Transverse colon (tissue), 4 donors: ENCODE results near the gene FOXP1. TPM values are rescaled to one million over a fixed set of nuclear protein-coding genes. Genes with fewer than 3 reads are reported as not detected.

Experiments used
- DNase-seq: peaks from one replicate; pipeline ENCODE4 v3.0.0-alpha.2; 2019
- H3K27ac ChIP-seq, 4 donors: fragments of 200-600 bp; sonication (generic); 2 replicates each; pipeline ENCODE4 v1.5.1; 2016 to 2018; ENCODE audit warnings: inconsistent platforms in 4 of 4
- H3K27me3 ChIP-seq: fragments of 200-600 bp; sonication (generic); 2 replicates; pipeline ENCODE4 v1.5.1; 2017; ENCODE audit warnings: inconsistent platforms
- H3K36me3 ChIP-seq, 4 donors: fragments of 200-600 bp; sonication (generic); 2 replicates each; pipeline ENCODE4 v1.5.1; 2017 to 2019; ENCODE audit warnings: inconsistent platforms in 4 of 4
- H3K4me1 ChIP-seq, 4 donors: fragments of 200-600 bp; sonication (generic); 2 replicates each; pipeline ENCODE4 v1.5.1; 2017 to 2020; ENCODE audit warnings: inconsistent platforms in 4 of 4
- H3K4me3 ChIP-seq, 4 donors: fragments of 200-600 bp; sonication (generic); 1 replicate in 1 of 4; 2 replicates in 3 of 4; pipeline versions ENCODE4 v1.5.1 to v1.6.1; 2017 to 2019; ENCODE audit warnings: inconsistent platforms in 4 of 4
- H3K9me3 ChIP-seq, 2 donors: fragments of 200-600 bp; sonication (generic); 2 replicates each; pipeline ENCODE4 v1.5.1; 2017 to 2019; ENCODE audit warnings: inconsistent platforms in 2 of 2
- CTCF ChIP-seq, 5 experiments: fragments of 200-600 bp in 3 of 5; fragments of 450-650 bp in 2 of 5; sonication (generic) in 3 of 5; IDR thresholded peaks; 1 replicate in 2 of 5; 2 replicates in 3 of 5; pipeline ENCODE4 v1.5.1; 2016 to 2017; ENCODE audit warnings: antibody characterized with exemption in 5 of 5, inconsistent platforms in 3 of 5, mild to moderate bottlenecking in 2 of 5, moderate library complexity in 1 of 5
- EP300 ChIP-seq: sonication (generic); formaldehyde crosslinking; IDR thresholded peaks from one replicate; pipeline ENCODE4 v1.6.1; 2017; ENCODE audit warnings: antibody characterized with exemption, low read depth
- POLR2A ChIP-seq: fragments of 450-650 bp; IDR thresholded peaks from one replicate; pipeline ENCODE4 v1.6.1; 2016; ENCODE audit warnings: antibody characterized with exemption, mild to moderate bottlenecking, moderate library complexity
- POLR2AphosphoS5 ChIP-seq, 3 donors: sonication (generic); formaldehyde crosslinking; IDR thresholded peaks; one replicate each; pipeline ENCODE4 v1.6.1; 2016; ENCODE audit warnings: antibody characterized with exemption in 3 of 3
- WGBS, 2 donors: methylation state at CpG; one replicate each; pipeline ENCODE4 v1.1.5; 2018; ENCODE audit warnings: low coverage in 1 of 2; 5-methylcytosine and 5-hydroxymethylcytosine counted together
- in situ Hi-C, 4 donors: fragments of 200-750 bp; cut with MboI; loops; one replicate each; pipeline versions ENCODE4 v1.15.0 to v1.15.1; 2017; ENCODE audit warnings: low sequenced_read_pairs in 3 of 4, low pct_ligation_motif_present in 1 of 4, low pct_unique_long_range_greater_than_20kb in 1 of 4
- intact Hi-C: fragments of 100-400 bp; cut with DNase I; formaldehyde crosslinking; loops from one replicate; pipeline ENCODE4 v1.15.1; 2023; ENCODE audit warnings: low total_unique reads
- total RNA-seq, 4 donors: library from RNA; depleted of rRNA; stranded (reverse); fragments of >200 nt; gene quantifications; one replicate each; pipeline ENCODE4 v1.1.0, GENCODE V29; 2016

Gene FOXP1
- total RNA-seq, 4 donors from 2014 or later = 102 to 260 (median 150) TPM

GRCh38 chr3:71120012-71120411 is 463.5 kb downstream of the FOXP1 start:
- TF ChIP-seq POLR2AphosphoS5 (IDR thresholded peaks at IDR 0.05) (no peak), EP300 (no peak), CTCF (IDR thresholded peaks at IDR 0.05) (no peak), POLR2A (no peak)
- Histone ChIP-seq H3K4me1 (peaks cover 22 to 78% (median 44%) of the 10 kb centered on the region in 4 donors), H3K9me3 (no peaks in the 10 kb centered on the region), H3K36me3 (no peaks in the 10 kb centered on the region), H3K4me3 (no peak overlapping the region), H3K27ac (peak overlapping the region; percentile 22 to 64 (median 61)), H3K27me3 (no peaks in the 10 kb centered on the region)
- intact Hi-C loops (no loop called here), in situ Hi-C loops (loop anchor here in 1 of 4 donors (10.0 kb wide), 1 partner anchor 465 kb away; the partner anchor contains the start of gene FOXP1)
- no peak for DNase-seq

DNA sequence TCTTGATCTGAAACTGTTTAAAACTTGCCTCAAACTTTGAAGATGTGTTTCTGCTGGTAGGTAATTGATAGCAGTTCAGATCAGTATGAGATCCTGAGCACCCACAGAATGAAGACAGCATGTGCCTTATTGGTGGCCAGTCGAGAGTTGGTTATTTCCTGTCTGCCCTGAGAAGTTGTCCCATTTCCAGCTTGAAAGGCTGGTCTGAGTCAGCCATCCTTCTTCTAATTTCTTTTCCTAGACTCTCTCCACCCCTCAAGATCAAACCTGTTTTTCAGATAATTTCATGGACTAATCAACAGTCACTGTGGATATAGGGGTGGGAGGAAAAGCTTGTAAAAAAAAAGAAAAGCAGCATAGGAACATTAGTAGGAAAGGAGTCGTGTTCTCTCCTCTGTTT is 464.4 kb downstream of the FOXP1 start:
- TF ChIP-seq POLR2A = no peak
- no peak for TF ChIP-seq CTCF (IDR thresholded peaks at IDR 0.05)
- TF ChIP-seq EP300 = no peak
- no peak for TF ChIP-seq POLR2AphosphoS5 (IDR thresholded peaks at IDR 0.05)
- peak overlapping the region; percentile 22 to 64 (median 61) for H3K27ac ChIP-seq

GRCh38 chr3:71118436-71118835 is 465.1 kb downstream of the FOXP1 start:
- intact Hi-C loops = no loop called here
- Histone ChIP-seq H3K4me3 (no peak overlapping the region), H3K4me1 (peaks cover 16 to 77% (median 39%) of the 10 kb centered on the region in 4 donors), H3K36me3 (no peaks in the 10 kb centered on the region), H3K9me3 (no peaks in the 10 kb centered on the region), H3K27ac (peak overlapping the region; percentile 32 to 64 (median 61)), H3K27me3 (no peaks in the 10 kb centered on the region)
- no peak for DNase-seq
- TF ChIP-seq POLR2A (no peak), CTCF (IDR thresholded peaks at IDR 0.05) (no peak), POLR2AphosphoS5 (IDR thresholded peaks at IDR 0.05) (no peak), EP300 (no peak)
- in situ Hi-C loops = no loop called here
- WGBS, 2 donors = 78 to 82% methylated on average over 4 of the region's 4 CpGs

More for the DNA sequence above, 464.4 kb downstream of the FOXP1 start:
- peaks cover 16 to 78% (median 44%) of the 10 kb centered on the region in 4 donors for H3K4me1 ChIP-seq
- in situ Hi-C loops (no loop called here), intact Hi-C loops (no loop called here)
- no peaks in the 10 kb centered on the region for H3K9me3 ChIP-seq
- DNase-seq = no peak
- H3K36me3 ChIP-seq = no peaks in the 10 kb centered on the region
- H3K4me3 ChIP-seq = no peak overlapping the region
- H3K27me3 ChIP-seq = no peaks in the 10 kb centered on the region
- 42 to 57% methylated on average over 1 to 2 of the region's 2 CpGs for WGBS, 2 donors

DNA sequence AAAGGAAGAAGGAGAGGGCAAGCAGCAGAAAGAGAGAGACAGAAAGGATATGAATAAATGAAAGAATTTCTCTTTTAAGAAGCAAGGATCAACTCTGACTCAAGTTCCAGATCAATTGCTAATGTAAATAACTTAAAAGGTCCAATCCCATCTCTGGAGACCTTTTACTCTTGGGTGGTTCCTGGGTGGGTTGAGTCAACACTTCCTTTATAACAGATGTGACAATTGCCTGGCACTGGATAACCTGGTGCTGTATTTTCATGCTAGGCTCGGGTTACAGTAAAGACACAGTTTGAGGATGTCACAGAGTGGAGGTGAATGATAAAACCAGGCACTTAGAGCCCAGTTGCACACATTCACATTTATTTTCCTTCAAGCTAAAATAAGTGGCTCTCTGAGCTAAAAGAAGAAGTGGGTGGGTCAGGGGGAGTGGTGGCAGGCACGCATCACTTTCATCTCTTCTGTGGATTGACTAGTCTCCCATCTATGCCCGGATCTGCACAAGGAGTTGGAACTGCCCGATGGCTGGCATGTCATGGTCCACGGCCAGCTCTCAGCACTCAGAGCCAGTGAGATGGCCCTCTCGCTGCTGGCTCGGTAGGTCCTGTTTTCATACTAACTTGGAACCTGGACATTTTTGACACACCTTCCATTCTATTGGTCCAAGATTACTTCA is 465.8 kb downstream of the FOXP1 start:
- in situ Hi-C loops (no loop called here), intact Hi-C loops (no loop called here)
- Histone ChIP-seq H3K9me3 (no peaks in the 10 kb centered on the region), H3K4me1 (peaks cover 16 to 79% (median 37%) of the 10 kb centered on the region in 4 donors), H3K27me3 (no peaks in the 10 kb centered on the region), H3K4me3 (no peak overlapping the region), H3K36me3 (no peaks in the 10 kb centered on the region), H3K27ac (peak overlapping the region; percentile 32 to 64 (median 51))
- no peak for TF ChIP-seq POLR2A
- TF ChIP-seq CTCF (IDR thresholded peaks at IDR 0.05) = no peak
- no peak for TF ChIP-seq POLR2AphosphoS5 (IDR thresholded peaks at IDR 0.05)
- no peak for TF ChIP-seq EP300
- DNase-seq = no peak
- 71% methylated on average over 7 of the region's 7 CpGs; no CpG with 5 or more reads in 1 of the 2 donors for WGBS, 2 donors
